HG03460 (cell line): Measurements from ENCODE around the gene DNAJB2.
A peak's percentile ranks its signal among the peaks of the same experiment; 100 is the strongest.
"Not testable (repeated sequence)": the region's sequence is repeated elsewhere in the genome, so short reads cannot be mapped to it uniquely, and the experiment has no call there.

Source experiments
- ATAC-seq: cut with Tn5 transposase; IDR thresholded peaks from one replicate; pipeline ENCODE4 v1.9.1; 2021; ENCODE audit not compliant: unreplicated experiment

The DNAJB2 gene

DNA sequence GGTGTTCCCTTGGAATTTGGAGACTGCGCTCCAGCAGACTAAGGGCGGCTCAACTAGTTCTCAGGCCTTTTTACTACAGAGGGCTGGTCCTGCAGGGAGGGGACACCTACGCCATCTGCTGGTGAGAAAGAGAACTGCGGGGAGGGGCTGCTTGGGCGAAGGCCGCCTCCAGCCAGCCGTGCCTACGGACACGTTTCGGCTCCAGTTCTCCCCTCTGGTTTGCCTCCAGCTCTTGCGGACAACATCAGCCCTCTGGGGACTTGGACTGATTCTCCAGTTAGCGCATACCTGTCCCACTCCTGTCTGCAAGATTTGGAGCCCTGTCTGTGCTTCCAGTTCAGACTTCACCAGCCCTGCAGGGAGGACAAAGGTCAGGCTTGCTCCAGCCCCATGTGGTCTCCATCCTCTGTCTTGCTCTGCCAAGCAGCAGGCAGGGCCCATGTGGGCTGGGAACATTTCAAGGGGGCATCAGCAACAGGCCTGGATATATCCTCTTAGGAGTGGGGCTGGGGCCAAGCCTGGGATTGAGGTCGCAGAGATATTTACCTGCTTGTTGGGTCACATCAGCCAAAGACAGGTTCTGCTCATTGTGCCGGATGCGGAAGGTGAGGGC is 19.7 kb downstream of the DNAJB2 start:
- peak; percentile 48 for ATAC-seq

- ATAC-seq, result no peak
Measured at GRCh38 chr2:219299372-219299760, 20.2 kb downstream of the DNAJB2 start.

DNA sequence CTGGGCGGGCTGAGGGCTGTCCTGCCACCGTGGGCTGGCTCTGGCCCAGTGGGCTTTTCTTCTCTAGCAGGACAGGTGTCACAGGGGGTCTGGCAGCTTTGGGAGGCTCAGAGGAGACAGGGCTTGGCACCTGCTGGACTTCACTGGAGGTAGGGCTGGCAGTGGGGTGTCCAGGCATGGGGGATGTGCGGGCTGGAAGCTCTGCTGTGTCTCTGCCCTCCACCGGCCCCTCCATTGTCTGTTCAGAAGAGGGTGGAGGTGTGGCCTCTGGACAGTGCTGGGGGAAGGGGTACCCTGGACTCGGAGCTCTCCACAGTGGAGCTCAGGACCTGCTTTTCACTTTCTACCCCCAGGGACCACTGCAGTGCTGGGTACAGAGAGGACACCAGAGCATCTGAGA is 20.9 kb downstream of the DNAJB2 start:
- no peak for ATAC-seq

GRCh38 chr2:219302412-219302968 is 23.3 kb downstream of the DNAJB2 start:
- ATAC-seq, result no peak

DNA sequence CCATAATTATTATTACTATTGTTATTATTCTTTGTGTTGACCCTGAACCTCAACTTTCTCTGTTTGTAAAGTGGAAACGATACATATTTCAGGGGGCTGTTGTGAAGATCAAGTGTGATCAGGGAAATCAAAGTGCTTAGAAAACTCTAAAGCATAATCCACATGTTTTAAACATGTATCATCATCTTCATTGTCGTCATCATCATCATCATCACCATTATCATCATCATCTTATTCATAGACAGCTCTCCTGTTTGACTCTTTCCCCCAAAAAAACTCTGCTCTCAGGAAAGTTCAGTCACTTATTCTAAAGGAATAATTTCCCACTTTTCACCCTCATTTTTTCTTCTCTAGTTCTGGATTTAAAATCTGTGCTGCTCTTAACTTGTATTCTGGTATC is 25.1 kb downstream of the DNAJB2 start:
- no peak for ATAC-seq

- no peak for ATAC-seq
Measured at GRCh38 chr2:219306047-219306446, 26.9 kb downstream of the DNAJB2 start.

GRCh38 chr2:219308142-219309101 is 29.3 kb downstream of the DNAJB2 start:
- no peak for ATAC-seq

DNA sequence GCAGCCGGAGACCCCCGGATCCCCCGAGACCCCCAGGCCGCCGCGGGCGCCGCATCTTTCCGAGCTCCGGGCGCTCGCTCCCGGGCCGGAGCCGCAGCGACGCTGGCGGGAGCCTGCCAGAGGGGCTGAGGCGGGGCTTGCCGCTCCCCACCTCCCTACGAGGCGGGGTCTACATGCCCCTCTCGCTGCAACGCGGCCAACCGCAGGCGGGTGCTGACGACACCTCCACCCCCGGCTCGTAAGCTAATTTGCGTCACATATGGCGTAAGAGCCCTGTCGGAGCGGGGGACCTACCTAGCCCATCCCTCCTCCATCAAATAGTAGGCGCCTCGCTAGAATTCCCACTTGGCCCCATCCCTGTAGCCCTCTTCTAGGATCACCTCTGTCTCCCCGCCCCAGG is 30.1 kb downstream of the DNAJB2 start, which contains the start of gene PTPRN:
Gene PTPRN (minus strand): TSS at position 124 of the 400 bp plus-strand sequence. CDS start 69 bp downstream, at position 55.
- no peak for ATAC-seq

- not testable (repeated sequence) for ATAC-seq
Measured at GRCh38 chr2:219312683-219313263, 33.6 kb downstream of the DNAJB2 start.

- no peak for ATAC-seq
Measured at GRCh38 chr2:219314804-219315468, 35.8 kb downstream of the DNAJB2 start.

GRCh38 chr2:219323434-219323833 is 44.3 kb downstream of the DNAJB2 start:
- no peak for ATAC-seq

DNA sequence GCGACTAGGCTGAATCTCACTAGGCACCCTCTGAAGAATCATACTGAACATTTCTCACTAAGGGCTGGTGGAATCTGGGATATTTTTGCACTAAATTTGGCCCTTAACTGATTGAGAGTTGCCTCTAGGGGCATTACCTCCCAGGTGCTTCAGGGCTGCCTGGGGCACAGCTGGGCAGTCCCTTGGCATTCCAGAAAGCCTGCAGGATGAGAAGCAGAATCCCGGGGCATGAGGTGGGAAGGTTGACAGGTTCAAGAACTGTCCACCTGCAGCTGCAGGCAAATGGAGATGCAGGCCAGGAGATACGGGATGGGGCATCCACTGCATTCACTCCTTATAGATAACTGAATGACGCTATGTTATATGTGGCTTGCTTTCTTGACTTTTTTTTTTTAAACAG is 46.0 kb downstream of the DNAJB2 start:
- ATAC-seq, result no peak

DNA sequence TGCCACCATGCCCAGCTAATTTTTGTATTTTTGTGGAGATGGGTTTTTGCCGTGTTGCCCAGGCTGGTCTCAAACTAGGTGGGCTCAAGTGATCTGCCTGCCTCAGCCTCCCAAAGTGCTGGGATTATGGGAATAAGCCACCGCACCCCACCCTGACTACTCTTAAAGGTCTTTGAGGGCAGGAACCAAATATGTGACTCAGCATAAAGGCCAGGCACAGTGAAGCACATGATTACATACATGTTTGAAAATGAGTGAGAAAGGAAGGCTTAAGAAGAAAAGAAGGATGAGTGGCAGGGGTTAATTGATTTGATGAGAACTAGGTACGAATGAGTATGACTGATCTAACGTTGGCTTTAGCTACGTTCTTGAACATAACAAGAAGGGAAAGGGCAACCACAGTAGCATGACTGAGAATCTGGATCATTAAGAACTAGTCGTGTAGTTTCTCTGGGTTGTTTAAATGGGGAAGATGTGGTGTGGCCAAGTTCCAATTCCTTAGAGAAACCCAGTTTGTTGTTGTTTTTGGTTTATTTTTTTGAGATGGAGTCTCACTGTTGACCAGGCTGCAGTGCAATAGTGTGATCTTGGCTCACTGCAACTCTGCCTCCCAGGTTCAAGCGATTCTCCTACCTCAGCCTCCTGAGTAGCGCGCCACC is 46.6 kb downstream of the DNAJB2 start:
- ATAC-seq, result no peak

DNA sequence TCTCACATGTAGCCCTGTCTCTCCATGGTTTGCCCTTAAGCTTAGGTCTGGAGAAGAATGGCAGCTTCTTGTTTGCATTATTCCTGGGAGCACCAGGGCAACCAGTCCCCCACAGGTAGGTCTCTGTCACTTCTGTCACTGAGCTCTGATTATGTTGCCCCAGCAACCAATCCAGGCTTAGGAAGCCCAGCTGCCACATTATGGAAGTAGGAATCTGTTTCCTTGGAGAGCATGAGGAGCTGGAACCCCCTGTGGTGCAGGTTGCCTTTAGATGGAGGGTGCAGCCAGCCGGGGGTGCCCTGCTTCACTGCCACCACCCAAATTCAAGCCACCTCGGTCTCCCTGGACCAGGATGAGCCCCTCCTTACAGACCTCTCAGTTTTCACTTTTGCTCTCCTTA is 48.6 kb downstream of the DNAJB2 start:
- ATAC-seq, result no peak

DNA sequence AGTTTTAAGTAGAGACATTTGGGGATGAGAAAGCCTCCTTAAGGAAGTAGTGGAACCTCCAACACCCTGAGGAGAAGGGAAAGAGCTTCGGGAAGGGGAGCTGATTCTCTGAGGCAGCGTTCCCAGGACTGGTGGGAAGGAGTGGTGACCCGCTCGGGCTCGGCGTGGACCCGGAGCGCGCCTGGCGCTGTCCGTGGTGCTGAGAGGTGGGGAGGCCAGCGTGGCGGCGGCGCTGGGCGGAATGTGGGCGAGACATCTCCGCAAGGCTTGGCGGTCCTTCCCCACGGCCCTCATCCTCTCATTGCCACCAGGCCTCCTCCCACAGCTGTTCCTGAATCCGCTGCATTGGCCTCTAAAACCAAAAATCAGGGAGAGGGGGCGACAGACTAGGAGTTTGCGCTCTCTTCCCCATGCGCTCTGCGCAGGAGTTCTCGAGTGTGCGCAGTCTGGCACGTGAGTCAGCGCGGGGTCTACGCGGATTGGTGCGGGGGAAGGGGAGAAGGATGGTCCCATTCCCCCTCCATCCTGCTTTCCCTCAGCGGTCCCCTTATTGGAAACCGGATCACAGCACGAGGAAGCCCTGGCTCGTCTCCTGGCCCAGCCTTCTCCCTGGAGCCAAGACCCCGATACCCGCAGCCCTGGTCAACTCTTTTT is 52.5 kb downstream of the DNAJB2 start:
- no peak for ATAC-seq

GRCh38 chr2:219332542-219332941 is 53.4 kb downstream of the DNAJB2 start, which contains the start of gene RESP18:
TSS of gene RESP18 (minus strand) at chr2:219332744.
- ATAC-seq, result no peak

DNA sequence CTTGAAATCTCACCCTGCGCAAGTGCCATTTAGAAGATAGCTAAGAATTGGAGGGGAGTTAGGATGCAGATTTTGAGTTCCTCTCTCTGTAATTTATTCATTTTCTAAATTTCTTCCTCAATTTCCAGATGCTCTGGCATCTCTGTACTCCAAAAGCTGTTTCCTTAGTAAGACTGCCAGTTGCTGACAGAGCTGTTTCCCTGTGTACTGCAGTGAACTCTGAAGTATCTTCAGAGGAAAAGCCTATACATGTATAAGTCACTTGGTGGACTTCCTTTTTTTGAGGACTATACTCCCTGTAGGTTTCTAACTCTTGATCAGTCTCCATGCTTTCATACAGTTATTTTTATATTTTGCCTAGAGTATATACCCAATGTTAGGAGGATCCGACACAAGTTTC is 54.9 kb downstream of the DNAJB2 start:
- no peak for ATAC-seq

DNA sequence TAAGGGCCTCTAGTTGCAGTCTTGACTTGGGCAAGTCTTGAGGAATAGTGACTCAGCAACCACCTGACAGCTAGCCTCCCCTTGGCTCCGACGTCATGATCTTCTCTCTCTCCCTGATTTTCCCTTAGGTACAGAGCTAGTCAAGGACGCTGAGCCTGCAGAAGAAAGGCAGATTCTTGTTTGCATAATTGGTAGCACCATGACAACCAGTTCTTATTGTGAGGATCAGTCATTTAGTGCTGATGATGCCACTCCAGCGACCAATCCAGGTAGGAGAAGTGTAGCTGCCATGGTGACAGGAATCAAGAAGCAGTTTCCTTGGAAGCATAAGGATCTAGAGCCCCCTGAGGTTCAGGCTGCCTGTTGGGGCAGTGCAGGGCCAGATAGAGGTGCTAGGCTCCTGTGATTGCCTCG is 56.2 kb downstream of the DNAJB2 start:
- no peak for ATAC-seq
